Sciatic nerve (tissue), 2 donors: ENCODE measurements around the gene AGFG1. TPM values are rescaled to one million over a fixed set of nuclear protein-coding genes. Genes with fewer than 3 reads are reported as not detected.
"Not testable (repeated sequence)": the region's sequence is repeated elsewhere in the genome, so short reads cannot be mapped to it uniquely, and the experiment has no call there.

Experiments
- ATAC-seq: fragments of 200-7000 bp; cut with Tn5 transposase; one replicate; pipeline ENCODE4 v1.9.1; 2020; ENCODE audit warnings: mild to moderate bottlenecking, moderate library complexity
- DNase-seq: peaks from one replicate; pipeline ENCODE4 v3.0.0-alpha.2; 2020; ENCODE audit warnings: low spot score
- intact Hi-C: fragments of 100-400 bp; cut with DNase I; formaldehyde crosslinking; loops from one replicate; pipeline ENCODE4 v1.14.2; 2022
- total RNA-seq: library from RNA; stranded (reverse); fragmentation: NEBNext Ultra II Directional; extraction: Animal tissue kit (Norgen Biotek cat#: 25700); gene quantifications from one replicate; pipeline ENCODE4 v1.2.1, GENCODE V29; 2021
- donor health status: DM: no; HTN: no; CAD: no.
- donor health status: DM: no; HTN: no; CAD: no.

Gene AGFG1
- total RNA-seq, 1 donor from 2014 or later = 85.6 TPM

DNA sequence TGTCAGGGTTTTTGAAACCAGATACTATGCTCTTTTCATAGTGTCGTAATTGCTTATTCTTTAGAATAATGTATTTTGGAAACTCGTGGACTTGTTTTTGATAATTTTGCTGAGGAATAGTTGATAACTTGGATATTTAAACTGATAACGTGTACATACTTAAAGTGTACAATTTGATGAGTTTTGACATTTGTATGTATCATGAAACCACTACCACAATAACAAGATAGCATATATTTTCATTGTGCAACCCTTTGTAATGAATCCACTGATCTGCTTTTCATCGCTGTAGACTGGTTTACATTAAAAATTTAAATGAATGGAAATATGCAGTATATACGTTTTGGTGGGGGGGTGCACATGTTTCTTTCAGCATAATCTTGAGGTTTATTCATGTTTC, 45.8 kb downstream of the AGFG1 start:
- intact Hi-C loops = no loop called here
- no peak for ATAC-seq
- no peak for DNase-seq

DNA sequence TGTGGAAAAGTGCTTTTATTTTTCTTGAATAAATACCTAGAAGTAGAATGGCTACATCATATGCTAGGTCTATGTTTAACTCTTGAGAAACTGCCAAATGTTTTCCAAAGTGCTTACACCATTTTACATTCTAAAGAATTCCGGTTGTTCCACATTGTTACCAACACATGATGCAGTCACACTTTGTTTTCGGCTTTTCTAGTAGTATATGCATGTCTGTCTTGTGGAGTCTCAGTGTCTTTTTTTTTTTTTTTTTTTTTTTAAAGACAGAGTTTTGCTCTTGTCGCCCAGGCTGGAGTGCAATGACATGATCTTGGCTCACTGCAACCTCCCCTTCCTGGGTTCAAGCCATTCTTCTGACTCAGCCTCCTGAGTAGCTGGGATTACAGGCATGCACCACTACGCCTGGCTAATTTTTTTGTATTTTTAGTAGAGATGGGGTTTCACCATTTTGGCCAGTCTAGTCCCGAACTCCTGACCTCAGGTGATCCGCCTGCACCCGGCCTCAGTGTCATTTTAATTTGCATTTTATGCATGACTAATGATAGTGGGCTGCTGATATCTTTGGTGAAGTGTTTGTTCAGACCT, 46.4 kb downstream of the AGFG1 start:
- DNase-seq, intact Hi-C loops, ATAC-seq: not testable (repeated sequence)

GRCh38 chr2:227521178-227521577, 49.2 kb downstream of the AGFG1 start:
- ATAC-seq, intact Hi-C loops, DNase-seq: not testable (repeated sequence)

DNA sequence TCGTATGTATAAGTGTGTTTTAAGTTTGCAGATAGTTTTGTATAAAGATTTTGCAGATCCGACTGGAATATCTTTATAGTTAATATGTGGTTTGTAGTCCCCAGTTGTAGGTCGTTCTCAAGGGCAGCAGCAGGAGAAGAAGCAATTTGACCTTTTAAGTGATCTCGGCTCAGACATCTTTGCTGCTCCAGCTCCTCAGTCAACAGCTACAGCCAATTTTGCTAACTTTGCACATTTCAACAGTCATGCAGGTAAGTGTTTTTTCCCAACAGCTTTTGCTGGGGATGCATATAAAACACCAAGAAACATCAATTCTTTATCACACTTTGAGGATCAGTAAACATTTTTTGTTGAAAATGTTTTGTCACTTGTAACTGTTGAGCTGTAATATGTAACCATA, 52.7 kb downstream of the AGFG1 start:
- DNase-seq = no peak
- intact Hi-C loops = no loop called here
- ATAC-seq = no peak

DNA sequence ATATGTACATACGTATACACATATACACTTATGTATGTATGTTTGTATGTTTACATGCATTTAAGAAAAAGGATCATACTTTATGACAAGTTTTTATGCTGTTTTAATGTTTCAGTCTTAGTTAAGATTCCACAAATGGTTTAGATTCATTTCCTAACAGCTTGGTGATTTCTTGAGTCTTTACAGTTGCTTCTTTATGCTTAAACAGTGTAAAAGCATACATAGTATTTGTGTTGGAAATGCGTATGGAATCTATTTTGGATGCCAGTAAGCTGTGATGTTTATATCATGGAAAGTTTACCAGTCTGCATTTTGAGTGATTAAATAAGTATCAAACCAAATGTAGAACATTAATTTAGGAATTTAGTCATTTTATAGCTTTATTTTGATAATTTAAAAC, 55.4 kb downstream of the AGFG1 start:
- ATAC-seq = no peak
- intact Hi-C loops = no loop called here

GRCh38 chr2:227528803-227529202, 56.8 kb downstream of the AGFG1 start:
- no peak for DNase-seq
- intact Hi-C loops = no loop called here
- no peak for ATAC-seq

More for the DNA sequence above, 55.4 kb downstream of the AGFG1 start:
- DNase-seq = no peak

GRCh38 chr2:227529871-227530270, 57.9 kb downstream of the AGFG1 start:
- intact Hi-C loops = no loop called here
- ATAC-seq (no peak), DNase-seq (no peak)

DNA sequence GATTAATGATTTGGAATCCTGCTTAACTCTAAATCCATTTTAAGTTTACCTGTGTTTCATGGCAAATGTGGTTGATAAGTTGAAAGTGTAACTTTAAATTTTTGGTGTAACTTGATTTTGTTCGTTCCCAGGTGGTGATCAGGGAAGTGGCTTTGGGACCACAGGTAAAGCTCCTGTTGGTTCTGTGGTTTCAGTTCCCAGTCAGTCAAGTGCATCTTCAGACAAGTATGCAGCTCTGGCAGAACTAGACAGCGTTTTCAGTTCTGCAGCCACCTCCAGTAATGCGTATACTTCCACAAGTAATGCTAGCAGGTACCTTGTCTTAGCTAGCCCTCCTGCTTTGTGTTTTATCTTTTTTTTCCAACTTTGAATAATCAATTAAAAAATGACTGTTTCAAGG, 62.8 kb downstream of the AGFG1 start:
- DNase-seq (no peak), ATAC-seq (no peak)
- intact Hi-C loops = no loop called here

- no peak for ATAC-seq
- intact Hi-C loops = no loop called here
- no peak for DNase-seq
Measured at GRCh38 chr2:227536445-227536844, 64.5 kb downstream of the AGFG1 start.

DNA sequence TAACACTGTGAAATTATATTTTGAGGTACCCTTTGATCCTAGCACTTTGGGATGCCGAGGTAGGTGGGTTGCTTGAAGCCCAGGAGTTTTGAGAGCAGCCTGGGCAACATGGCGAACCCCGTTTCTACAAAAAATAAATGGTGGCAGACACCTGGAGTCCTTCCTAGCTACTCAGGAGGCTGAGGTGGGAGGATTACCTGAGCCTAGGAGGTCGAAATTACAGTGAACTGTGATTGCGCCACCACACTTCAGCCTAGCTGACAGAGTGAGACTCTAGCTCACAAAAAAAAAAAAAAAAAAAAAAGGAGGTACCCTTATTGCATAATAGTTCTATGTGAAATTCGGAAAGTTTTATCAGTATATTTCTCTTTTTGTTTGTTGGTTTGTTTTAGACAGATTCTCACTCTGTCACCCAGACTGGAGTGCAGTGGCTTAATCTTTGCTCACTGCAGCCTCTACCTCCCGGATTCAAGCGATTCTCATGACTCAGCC, 67.6 kb downstream of the AGFG1 start:
- intact Hi-C loops = no loop called here
- no peak for DNase-seq
- no peak for ATAC-seq

DNA sequence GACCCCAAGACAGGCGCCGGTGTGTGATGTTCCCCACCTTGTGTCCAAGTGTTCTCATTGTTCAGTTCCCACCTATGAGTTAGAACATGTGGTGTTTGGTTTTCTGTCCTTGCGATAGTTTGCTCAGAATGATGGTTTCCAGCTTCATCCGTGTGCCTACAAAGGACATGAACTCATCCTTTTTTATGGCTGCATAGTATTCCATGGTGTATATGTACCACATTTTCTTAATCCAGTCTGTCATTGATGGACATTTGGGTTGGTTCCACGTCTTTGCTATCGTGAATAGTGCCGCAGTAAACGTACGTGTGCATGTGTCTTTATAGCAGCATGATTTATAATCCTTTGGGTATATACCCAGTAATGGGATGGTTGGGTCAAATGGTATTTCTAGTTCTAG, 68.4 kb downstream of the AGFG1 start:
- intact Hi-C loops, DNase-seq: not testable (repeated sequence)

GRCh38 chr2:227545990-227546389, 74.0 kb downstream of the AGFG1 start:
- DNase-seq (no peak), ATAC-seq (no peak)
- intact Hi-C loops = no loop called here

More for the DNA sequence above, 68.4 kb downstream of the AGFG1 start:
- not testable (repeated sequence) for ATAC-seq

- ATAC-seq = no peak
- DNase-seq = no peak
- intact Hi-C loops = no loop called here
Measured at GRCh38 chr2:227551836-227552235, 79.9 kb downstream of the AGFG1 start.

GRCh38 chr2:227562581-227562980, 90.6 kb downstream of the AGFG1 start:
- DNase-seq = no peak
- intact Hi-C loops = no loop called here
- ATAC-seq = no peak

DNA sequence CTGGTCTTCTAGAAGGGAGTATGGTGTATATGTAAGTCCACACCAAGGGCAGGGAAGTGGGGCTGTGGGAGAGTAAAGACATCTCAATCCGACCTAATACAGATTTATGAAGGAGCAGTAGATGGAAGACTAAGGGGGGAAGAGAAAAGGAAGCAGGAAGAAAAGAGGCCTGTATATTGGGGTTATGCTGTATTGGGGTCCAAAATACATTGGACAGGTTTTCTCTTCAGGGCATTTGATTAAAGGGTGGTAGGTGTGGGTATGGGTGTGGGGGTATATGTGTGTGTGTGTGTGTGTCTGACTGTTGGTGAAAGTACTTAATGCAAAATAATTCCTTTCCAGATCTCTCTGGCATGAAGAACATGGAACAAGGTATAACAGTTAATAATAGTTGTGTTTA, 93.1 kb downstream of the AGFG1 start:
- intact Hi-C loops = no loop called here
- ATAC-seq = no peak
- DNase-seq = no peak

DNA sequence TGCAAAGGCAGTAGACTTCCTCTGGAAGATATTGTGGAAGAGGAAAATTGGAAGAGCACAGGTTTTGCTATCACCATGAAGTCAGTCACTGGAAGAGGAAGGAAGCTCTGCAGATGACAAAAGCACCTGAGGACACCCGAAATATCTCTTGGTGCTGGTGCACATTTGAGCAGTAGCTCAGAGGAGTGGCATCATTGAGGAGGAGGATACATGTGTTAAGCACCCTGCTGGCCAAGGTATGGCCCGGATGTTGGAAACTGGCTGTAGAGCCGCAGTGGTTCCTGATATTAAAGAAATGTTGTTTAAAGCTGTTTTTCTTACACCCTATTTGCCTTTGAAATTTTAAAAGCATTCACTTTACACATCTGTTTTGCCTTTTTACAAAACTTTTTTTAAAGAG, 94.1 kb downstream of the AGFG1 start:
- intact Hi-C loops = no loop called here
- ATAC-seq = no peak
- no peak for DNase-seq

- ATAC-seq (no peak), DNase-seq (no peak)
- intact Hi-C loops = no loop called here
Measured at GRCh38 chr2:227568852-227569169, 96.9 kb downstream of the AGFG1 start.

DNA sequence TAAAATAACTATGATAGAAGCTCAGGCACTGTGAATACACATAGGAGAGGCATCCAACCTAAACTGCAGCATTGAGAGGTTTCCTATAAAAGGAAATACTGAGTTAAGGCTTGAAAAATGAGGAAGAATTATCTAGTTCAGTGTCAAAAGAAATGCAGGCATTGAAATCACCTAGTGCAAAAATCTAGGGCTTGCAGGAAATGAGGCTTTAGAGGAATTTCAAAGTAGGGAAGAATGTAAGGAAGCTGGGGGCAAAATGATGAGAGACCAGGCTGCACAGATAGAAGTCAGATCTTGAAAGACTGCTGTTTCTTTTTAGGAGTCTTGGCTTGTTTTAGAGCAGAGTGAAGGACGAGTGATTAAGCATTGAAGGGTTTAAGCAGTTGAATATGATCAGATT, 98.7 kb downstream of the AGFG1 start:
- DNase-seq (no peak), ATAC-seq (no peak)
- intact Hi-C loops = no loop called here

GRCh38 chr2:227576110-227576509, 104.2 kb downstream of the AGFG1 start:
- DNase-seq = no peak
- intact Hi-C loops = no loop called here
- ATAC-seq = no peak

DNA sequence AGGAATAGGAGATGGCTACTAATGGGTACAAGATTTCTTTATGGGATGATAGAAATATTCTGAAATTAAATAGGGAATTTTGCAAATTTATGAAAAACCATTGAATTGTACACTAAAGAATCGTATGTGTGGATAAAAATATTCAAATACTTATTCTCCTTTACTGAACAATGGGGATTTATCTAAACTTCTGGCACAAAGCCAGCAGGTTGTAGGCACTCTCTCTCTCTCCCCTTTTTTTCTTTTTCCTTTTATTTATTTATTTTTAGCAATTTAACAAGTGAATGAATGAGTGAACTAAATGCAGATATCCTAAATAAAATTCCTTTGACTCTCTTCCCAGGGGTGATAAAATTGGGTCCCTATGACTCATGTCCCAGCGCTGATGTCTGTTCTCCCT, 104.9 kb downstream of the AGFG1 start:
- DNase-seq (no peak), ATAC-seq (no peak)
- intact Hi-C loops = no loop called here

- intact Hi-C loops = no loop called here
- no peak for ATAC-seq
- DNase-seq = no peak
Measured at GRCh38 chr2:227577555-227577954, 105.6 kb downstream of the AGFG1 start.

GRCh38 chr2:227578642-227579041, 106.7 kb downstream of the AGFG1 start:
- intact Hi-C loops = no loop called here
- ATAC-seq (no peak), DNase-seq (no peak)
